ENCODE measurements around the gene YIF1B.

DNA sequence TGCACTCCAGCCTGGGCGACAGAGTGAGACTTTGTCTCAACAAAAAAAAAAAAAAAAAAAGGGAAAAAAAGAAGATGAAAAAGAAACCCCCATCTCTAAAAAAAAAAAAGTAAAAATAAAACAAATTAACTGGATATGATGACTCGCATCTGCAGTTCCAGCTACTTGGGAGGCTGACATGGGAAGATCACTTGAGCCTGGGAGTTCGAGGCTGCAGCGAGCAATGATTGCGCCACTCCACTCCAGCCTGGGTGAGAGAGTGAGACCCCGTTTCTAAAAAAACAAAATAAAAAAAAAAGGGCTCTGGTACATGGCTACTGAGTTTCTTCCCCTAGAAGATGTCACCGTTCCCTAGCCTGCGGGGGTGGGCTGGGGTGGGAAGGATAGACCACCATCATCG, 17.5 kb upstream of the YIF1B start:
- TF ChIP-seq, protein P1, sequence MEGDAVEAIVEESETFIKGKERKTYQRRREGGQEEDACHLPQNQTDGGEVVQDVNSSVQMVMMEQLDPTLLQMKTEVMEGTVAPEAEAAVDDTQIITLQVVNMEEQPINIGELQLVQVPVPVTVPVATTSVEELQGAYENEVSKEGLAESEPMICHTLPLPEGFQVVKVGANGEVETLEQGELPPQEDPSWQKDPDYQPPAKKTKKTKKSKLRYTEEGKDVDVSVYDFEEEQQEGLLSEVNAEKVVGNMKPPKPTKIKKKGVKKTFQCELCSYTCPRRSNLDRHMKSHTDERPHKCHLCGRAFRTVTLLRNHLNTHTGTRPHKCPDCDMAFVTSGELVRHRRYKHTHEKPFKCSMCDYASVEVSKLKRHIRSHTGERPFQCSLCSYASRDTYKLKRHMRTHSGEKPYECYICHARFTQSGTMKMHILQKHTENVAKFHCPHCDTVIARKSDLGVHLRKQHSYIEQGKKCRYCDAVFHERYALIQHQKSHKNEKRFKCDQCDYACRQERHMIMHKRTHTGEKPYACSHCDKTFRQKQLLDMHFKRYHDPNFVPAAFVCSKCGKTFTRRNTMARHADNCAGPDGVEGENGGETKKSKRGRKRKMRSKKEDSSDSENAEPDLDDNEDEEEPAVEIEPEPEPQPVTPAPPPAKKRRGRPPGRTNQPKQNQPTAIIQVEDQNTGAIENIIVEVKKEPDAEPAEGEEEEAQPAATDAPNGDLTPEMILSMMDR (optimal IDR thresholded peaks at IDR 0.05 in 1 of 3, IDR thresholded peaks at IDR 0.05 in 1 of 3, conservative IDR thresholded peaks at IDR 0.05 in 1 of 3; ENCODE audit: extremely low read depth in 1 of 3, insufficient read depth in 2 of 3, low read length in 3 of 3): no peak
- TF ChIP-seq EZH2 (IDR thresholded peaks at IDR 0.05; ENCODE audit: low read length): no peak
